Fibroblast of pulmonary artery (primary cell): ENCODE results near the gene GUCA2B.
A peak's percentile ranks its signal among the peaks of the same experiment; 100 is the strongest.

Experiments used
- DNase-seq: peaks from one replicate; pipeline ENCODE4 v3.0.0-alpha.2; 2010; ENCODE audit warnings: low read depth
- H3K4me3 ChIP-seq: replicated peaks from 2 replicates; pipeline ENCODE4 v1.5.1; 2011; ENCODE audit warnings: low read depth, mild to moderate bottlenecking, control low read depth, low read length, moderate library complexity
- CTCF ChIP-seq: IDR thresholded peaks from 2 replicates; pipeline ENCODE4 v1.5.1; 2011; ENCODE audit warnings: mild to moderate bottlenecking, control low read depth, low read length, inconsistent platforms; ENCODE audit errors: missing control alignments

Gene GUCA2B

GRCh38 chr1:42178249-42178648, 25.0 kb downstream of the GUCA2B start:
- no peak for TF ChIP-seq CTCF
- no peak overlapping the region for H3K4me3 ChIP-seq
- peak; percentile 29 for DNase-seq

DNA sequence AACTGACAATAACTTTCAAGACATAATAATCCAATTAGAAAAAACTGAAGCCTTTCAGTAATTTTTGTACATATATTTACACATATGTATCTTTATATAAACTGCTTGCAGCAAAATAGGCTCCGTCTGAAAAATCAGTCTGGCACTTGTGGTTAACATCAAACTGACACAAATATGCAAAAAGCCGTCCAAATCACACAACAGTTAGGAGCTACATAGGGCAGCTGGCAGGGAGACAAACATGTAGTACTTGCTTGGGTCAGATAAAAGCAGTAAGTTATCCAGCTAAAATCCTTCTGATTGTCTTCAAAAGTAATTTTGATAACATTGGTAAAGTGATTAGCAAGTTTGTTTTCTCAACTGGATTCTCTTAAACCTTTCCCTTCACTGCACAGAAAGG, 26.1 kb downstream of the GUCA2B start:
- no peak overlapping the region for H3K4me3 ChIP-seq
- peak; percentile 77 for DNase-seq
- TF ChIP-seq CTCF = no peak

GRCh38 chr1:42179900-42180329, 26.7 kb downstream of the GUCA2B start:
- no peak overlapping the region for H3K4me3 ChIP-seq
- DNase-seq = no peak
- TF ChIP-seq CTCF = no peak

DNA sequence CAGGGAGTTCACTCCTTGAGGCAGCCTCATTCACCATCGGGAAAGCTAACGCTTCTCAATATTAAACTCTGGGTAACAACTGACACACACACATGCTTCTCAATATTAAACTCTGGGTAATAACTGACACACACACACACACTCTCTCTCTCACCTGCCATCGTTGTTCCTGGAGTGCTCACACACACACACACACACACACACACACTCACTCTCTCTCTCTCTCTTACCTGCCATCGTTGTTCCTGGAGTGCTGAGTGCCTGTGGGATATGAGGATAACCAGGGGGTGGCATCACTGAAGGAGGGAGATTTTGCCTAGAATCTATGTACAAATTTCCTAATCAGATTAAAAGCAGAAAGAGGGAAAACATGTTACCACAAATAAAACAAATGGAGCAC, 28.5 kb downstream of the GUCA2B start:
- no peak for TF ChIP-seq CTCF
- no peak for DNase-seq

DNA sequence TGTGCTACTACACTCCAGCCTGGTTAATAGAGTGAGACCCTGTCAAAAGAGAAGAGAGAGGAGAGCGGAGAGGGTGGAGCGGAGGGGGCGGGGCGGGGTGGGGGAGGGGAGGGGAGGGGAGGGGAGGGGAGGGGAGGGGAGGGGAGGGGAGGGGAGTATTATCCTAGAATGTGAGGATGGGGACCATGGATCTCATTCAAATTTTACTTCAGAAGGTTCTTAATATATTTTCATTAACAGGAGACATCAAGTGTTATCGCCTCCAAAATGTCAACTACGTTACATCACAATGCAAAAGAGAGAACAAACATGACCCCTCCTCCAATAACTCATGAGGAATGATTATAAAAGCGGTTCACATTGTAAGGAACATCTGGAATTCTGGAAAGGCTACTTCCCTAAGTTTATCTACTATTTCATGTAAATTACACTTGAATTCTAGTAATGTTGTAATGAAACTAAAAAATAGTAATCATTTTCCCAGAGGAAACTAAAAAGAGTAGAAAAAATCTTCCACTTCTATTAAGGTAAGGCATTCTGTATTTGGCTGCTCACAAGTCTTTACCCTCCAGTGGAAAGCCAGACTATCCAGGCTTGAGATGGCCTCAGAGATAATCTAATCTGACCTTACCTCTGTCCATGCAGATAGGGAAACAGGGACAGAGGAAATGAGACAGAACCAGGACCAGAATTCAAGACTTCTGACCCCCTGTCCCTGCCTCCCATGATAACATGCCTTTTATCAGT, 30.2 kb downstream of the GUCA2B start:
- no peak for TF ChIP-seq CTCF

More for the DNA sequence above, 28.5 kb downstream of the GUCA2B start:
- no peak overlapping the region for H3K4me3 ChIP-seq

DNA sequence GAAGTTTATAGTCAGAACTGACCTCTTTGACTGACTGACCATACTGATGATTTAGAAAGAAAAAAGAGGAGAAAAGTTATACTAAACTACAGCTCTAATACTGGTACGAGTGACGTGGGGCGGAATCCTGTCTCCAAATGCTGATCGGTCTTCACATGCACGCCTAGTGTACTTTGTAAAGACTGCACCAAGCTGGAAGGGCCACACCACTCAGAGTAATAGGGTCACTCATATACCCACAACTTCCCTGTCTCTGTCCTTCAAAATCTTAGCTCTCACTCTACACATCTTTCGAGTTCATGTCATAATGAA, 30.7 kb downstream of the GUCA2B start:
- no peak for TF ChIP-seq CTCF
- H3K4me3 ChIP-seq = no peak overlapping the region
- no peak for DNase-seq

More for the DNA sequence above, 30.2 kb downstream of the GUCA2B start:
- H3K4me3 ChIP-seq = no peak overlapping the region
- no peak for DNase-seq

- no peak for DNase-seq
- no peak overlapping the region for H3K4me3 ChIP-seq
- no peak for TF ChIP-seq CTCF
These were observed 31.4 kb downstream of the GUCA2B start for GRCh38 chr1:42184616-42185015.
